Measurements from ENCODE around the gene ASPG.

The ASPG gene

GRCh38 chr14:104096751-104097700 is 11.5 kb downstream of the ASPG start:
- no peak for TF ChIP-seq REST (IDR thresholded peaks at IDR 0.05; ENCODE audit: insufficient read depth in 1 of 2, low read depth in 2 of 2, low read length in 2 of 2)
- no peak for TF ChIP-seq POLR2AphosphoS5 (IDR thresholded peaks at IDR 0.05; ENCODE audit: low read depth, low read length)
- no peak for TF ChIP-seq TAF1 (IDR thresholded peaks at IDR 0.05; ENCODE audit: borderline replicate concordance, insufficient read depth, low read length)
- TF ChIP-seq FOXP2 (optimal IDR thresholded peaks at IDR 0.05; ENCODE audit: borderline replicate concordance, extremely low read depth, extremely low read length, insufficient read depth) = no peak
- TF ChIP-seq SIN3A (IDR thresholded peaks at IDR 0.05; ENCODE audit: borderline replicate concordance, insufficient read depth, low read length) = no peak

- TF ChIP-seq REST (IDR thresholded peaks at IDR 0.05; ENCODE audit: insufficient read depth in 1 of 2, low read depth in 2 of 2, low read length in 2 of 2) (no peak), TAF1 (IDR thresholded peaks at IDR 0.05; ENCODE audit: borderline replicate concordance, insufficient read depth, low read length) (no peak), POLR2AphosphoS5 (IDR thresholded peaks at IDR 0.05; ENCODE audit: low read depth, low read length) (no peak), SIN3A (IDR thresholded peaks at IDR 0.05; ENCODE audit: borderline replicate concordance, insufficient read depth, low read length) (no peak), FOXP2 (optimal IDR thresholded peaks at IDR 0.05; ENCODE audit: borderline replicate concordance, extremely low read depth, extremely low read length, insufficient read depth) (no peak)
Measured at GRCh38 chr14:104098272-104099095, 13.0 kb downstream of the ASPG start.

GRCh38 chr14:104099096-104100041 is 13.9 kb downstream of the ASPG start:
- TF ChIP-seq POLR2AphosphoS5 (IDR thresholded peaks at IDR 0.05; ENCODE audit: low read depth, low read length) = no peak
- TF ChIP-seq TAF1 (IDR thresholded peaks at IDR 0.05; ENCODE audit: borderline replicate concordance, insufficient read depth, low read length) = no peak
- TF ChIP-seq SIN3A (IDR thresholded peaks at IDR 0.05; ENCODE audit: borderline replicate concordance, insufficient read depth, low read length) = no peak
- no peak for TF ChIP-seq REST (IDR thresholded peaks at IDR 0.05; ENCODE audit: insufficient read depth in 1 of 2, low read depth in 2 of 2, low read length in 2 of 2)
- no peak for TF ChIP-seq FOXP2 (optimal IDR thresholded peaks at IDR 0.05; ENCODE audit: borderline replicate concordance, extremely low read depth, extremely low read length, insufficient read depth)

GRCh38 chr14:104100171-104101085 is 14.9 kb downstream of the ASPG start:
- no peak for TF ChIP-seq TAF1 (IDR thresholded peaks at IDR 0.05; ENCODE audit: borderline replicate concordance, insufficient read depth, low read length)
- TF ChIP-seq REST (IDR thresholded peaks at IDR 0.05; ENCODE audit: insufficient read depth in 1 of 2, low read depth in 2 of 2, low read length in 2 of 2) = no peak
- TF ChIP-seq POLR2AphosphoS5 (IDR thresholded peaks at IDR 0.05; ENCODE audit: low read depth, low read length) = no peak
- TF ChIP-seq SIN3A (IDR thresholded peaks at IDR 0.05; ENCODE audit: borderline replicate concordance, insufficient read depth, low read length) = no peak
- no peak for TF ChIP-seq FOXP2 (optimal IDR thresholded peaks at IDR 0.05; ENCODE audit: borderline replicate concordance, extremely low read depth, extremely low read length, insufficient read depth)

Measured in PFSK-1 (cell line).